ENCODE measurements around the gene CCDC146.
"Not testable (repeated sequence)": the region's sequence is repeated elsewhere in the genome, so short reads cannot be mapped to it uniquely, and the experiment has no call there.

DNA sequence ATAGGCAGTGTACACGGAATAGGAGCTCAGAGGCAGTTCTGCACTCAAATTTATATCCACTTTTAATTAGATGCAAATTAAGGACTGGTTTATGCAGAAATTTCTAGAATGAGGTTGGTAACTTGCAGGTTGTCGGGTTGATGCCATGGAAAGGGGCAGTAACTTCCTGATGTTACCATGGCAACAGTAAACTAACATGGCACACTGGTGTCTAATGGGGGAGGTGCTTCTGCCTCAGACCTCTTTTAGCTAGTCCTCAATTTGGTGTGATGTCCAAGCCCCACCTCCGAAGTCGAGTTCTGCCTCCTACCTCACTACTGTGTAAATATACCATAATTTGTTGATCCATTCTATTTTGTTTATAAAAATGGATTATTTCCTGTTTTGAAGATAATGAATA lies 52.0 kb downstream of the CCDC146 start:
- TF ChIP-seq, protein P1, sequence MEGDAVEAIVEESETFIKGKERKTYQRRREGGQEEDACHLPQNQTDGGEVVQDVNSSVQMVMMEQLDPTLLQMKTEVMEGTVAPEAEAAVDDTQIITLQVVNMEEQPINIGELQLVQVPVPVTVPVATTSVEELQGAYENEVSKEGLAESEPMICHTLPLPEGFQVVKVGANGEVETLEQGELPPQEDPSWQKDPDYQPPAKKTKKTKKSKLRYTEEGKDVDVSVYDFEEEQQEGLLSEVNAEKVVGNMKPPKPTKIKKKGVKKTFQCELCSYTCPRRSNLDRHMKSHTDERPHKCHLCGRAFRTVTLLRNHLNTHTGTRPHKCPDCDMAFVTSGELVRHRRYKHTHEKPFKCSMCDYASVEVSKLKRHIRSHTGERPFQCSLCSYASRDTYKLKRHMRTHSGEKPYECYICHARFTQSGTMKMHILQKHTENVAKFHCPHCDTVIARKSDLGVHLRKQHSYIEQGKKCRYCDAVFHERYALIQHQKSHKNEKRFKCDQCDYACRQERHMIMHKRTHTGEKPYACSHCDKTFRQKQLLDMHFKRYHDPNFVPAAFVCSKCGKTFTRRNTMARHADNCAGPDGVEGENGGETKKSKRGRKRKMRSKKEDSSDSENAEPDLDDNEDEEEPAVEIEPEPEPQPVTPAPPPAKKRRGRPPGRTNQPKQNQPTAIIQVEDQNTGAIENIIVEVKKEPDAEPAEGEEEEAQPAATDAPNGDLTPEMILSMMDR (IDR thresholded peaks at IDR 0.05), result not testable (repeated sequence)
- not testable (repeated sequence) for TF ChIP-seq POLR2AphosphoS5 (IDR thresholded peaks at IDR 0.05; ENCODE audit: insufficient read depth in 1 of 2, low read depth in 1 of 2); POLR2A (IDR thresholded peaks at IDR 0.05)

Measured in vagina (tissue), 2 donors.